SK-MEL-5 (cell line): ENCODE measurements around the gene PLEKHA7. TPM values are rescaled to one million over a fixed set of nuclear protein-coding genes. Genes with fewer than 3 reads are reported as not detected.

ENCODE experiments used
- DNase-seq: peaks from one replicate; pipeline ENCODE4 v3.0.0-alpha.2; 2016; ENCODE audit warnings: low read depth, low spot score
- in situ Hi-C: cut with HindIII; loops from 2 replicates; pipeline ENCODE4 v1.10.0; 2016; ENCODE audit warnings: low sequenced_read_pairs, high pct_unique_total_duplicates, low pct_unique_long_range_greater_than_20kb
- total RNA-seq: library from RNA; depleted of rRNA; stranded (reverse); fragments of >200 nt; shearing (Covaris generic); gene quantifications from 2 replicates; pipeline ENCODE4 v1.2.3, GENCODE V29; 2014; rRNA removed

The PLEKHA7 gene
- total RNA-seq, 1 experiment from 2014 or later: 1.7 TPM

DNA sequence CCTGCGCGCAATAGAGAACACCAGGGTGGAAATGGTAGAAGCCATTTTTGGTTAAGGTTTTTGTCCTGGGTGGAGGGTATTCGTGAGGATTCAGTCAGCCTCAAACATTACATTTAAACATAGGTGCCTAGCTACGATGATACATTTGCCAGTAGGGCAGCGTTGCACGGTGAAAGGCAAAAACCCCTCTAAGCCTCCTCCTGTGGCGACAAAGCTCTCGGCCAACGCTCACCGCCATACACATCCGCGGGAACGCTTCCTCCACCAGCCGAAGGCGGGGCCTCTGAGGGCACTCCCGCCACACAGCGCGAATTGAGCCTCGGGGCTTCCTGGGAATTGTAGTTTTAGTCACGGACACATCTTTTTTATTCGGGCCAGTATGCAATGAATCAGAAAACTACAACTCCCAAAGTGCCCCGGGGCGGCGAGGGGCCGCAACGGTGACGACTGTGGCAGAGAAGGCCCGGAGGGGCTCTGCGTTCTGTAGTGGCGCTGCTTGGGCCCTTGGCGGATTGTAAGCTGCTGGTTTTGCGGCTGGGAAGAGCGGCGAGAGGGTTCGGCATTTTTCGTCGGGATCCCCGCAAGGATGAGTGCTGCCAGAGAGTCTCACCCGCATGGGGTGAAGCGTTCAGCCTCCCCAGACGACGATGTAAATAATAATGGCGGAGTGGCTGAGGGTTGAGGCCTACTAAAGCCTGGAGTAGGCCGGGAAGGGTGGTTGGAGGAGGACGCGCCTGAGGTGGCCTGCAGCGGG is 275.8 kb downstream of the PLEKHA7 start, which contains the start of gene C11orf58:
Gene C11orf58, plus strand, starts transcription at position 455 of the 754 bp plus-strand sequence. Its CDS starts 132 bp downstream, at position 587.
- DNase-seq: peak; percentile 98
- in situ Hi-C loops: no loop called here

GRCh38 chr11:16737818-16738192 is 276.4 kb downstream of the PLEKHA7 start:
- no peak for DNase-seq
- in situ Hi-C loops: no loop called here

Other genes with a start within 250 kb of the PLEKHA7 start
- gene RPS13, start 63.3 kb upstream of the PLEKHA7 start, total RNA-seq: 1,374 and 1,678 TPM in 2 replicates
- gene PIK3C2A, start 193.6 kb upstream of the PLEKHA7 start, total RNA-seq: 42.7 and 47.5 TPM in 2 replicates